ENCODE measurements around the gene PNPLA4. TPM values are rescaled to one million over a fixed set of nuclear protein-coding genes. Genes with fewer than 3 reads are reported as not detected.
A peak's percentile ranks its signal among the peaks of the same experiment; 100 is the strongest.

PNPLA4 gene
- total RNA-seq, 5 donors from 2014 or later (not counting 1 experiment from before 2014, with no cell fraction given): 5.1 to 7.0 (median 6.2) TPM

DNA sequence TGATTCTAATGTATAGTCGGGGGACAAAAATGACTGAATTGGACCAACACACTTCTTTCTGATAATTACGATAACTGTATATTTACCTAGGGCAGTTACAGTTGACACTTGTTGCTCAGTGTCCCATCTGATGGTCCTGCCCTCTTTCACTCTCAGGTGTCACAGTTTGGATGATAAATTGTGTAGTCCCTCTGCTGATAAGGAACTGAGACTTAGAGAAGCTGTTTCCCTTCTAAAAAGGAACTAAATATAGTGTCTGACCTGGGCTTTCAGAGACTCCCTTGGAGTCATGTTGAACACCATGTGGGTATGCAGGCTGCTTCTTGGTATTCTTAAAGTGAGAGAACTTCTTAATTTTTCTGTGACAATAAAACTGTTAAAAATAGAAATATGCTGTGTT is 23.7 kb upstream of the PNPLA4 start:
- ChIA-PET CTCF (no interaction called here), POLR2A (no interaction called here)
- H3K27me3 Mint-ChIP-seq: peaks cover 0 to 7% of the 10 kb centered on the region in 2 donors
- no peak for DNase-seq
- no peaks in the 10 kb centered on the region for H3K4me1 ChIP-seq (ENCODE audit: control insufficient read depth in 1 of 2, extremely low read depth in 1 of 2, insufficient read depth in 2 of 2, low read length in 2 of 2)
- no peak overlapping the region for H3K27ac ChIP-seq (ENCODE audit: low read length)
- H3K9me3 ChIP-seq: no peaks in the 10 kb centered on the region
- H3K27me3 ChIP-seq (replicated peaks in 1 of 2; ENCODE audit: control insufficient read depth in 2 of 2, extremely low read depth in 1 of 2, insufficient read depth in 2 of 2, low read length in 1 of 2): peaks cover 0 to 3% of the 10 kb centered on the region in 2 experiments
- ATAC-seq (replicated peaks in 1 of 4): no peak
- WGBS (ENCODE audit: insufficient coverage): no CpG with 5 or more reads among the region's 2 CpGs
- H3K9me3 Mint-ChIP-seq: peaks cover 0 to under 1% (median 0%) of the 10 kb centered on the region in 3 donors
- H3K36me3 Mint-ChIP-seq: no peaks in the 10 kb centered on the region
- no peak overlapping the region for H3K27ac Mint-ChIP-seq
- H3K4me3 Mint-ChIP-seq: no peak overlapping the region
- no peak overlapping the region for H3K4me3 ChIP-seq (ENCODE audit: control insufficient read depth in 1 of 2, extremely low read depth in 1 of 2, low read length in 1 of 2)
- peaks cover 0 to 5% (median 0%) of the 10 kb centered on the region in 3 donors for H3K4me1 Mint-ChIP-seq
- H3K36me3 ChIP-seq (ENCODE audit: control insufficient read depth in 2 of 2, extremely low read depth in 1 of 2, insufficient read depth in 1 of 2, low read length in 1 of 2): no peaks in the 10 kb centered on the region

DNA sequence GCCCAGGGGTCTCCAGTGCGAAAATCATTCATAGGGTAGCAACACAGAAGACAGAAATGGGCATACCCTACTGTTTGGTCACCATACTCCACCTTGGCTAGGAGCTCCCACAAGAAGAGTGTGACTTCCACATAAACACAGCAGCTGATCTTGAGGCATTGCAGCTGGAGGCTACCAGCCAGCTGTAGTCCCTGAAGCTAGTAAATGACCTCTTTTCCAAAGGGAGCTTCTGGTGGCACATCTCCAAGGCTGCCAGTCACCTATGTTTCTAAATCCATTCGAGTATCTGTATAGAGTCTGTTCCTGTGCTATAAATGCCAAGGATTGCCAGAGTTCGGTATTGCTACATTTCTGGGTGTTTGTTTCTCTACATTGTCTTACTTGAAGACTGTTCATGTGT is 21.3 kb upstream of the PNPLA4 start:
- Mint-ChIP-seq H3K27me3 (peaks cover 0 to 11% of the 10 kb centered on the region in 2 donors), H3K27ac (no peak overlapping the region), H3K9me3 (no peaks in the 10 kb centered on the region), H3K4me3 (no peak overlapping the region), H3K36me3 (no peaks in the 10 kb centered on the region), H3K4me1 (peaks cover 0 to 5% (median 0%) of the 10 kb centered on the region in 3 donors)
- no peak overlapping the region for H3K4me3 ChIP-seq (ENCODE audit: control insufficient read depth in 1 of 2, extremely low read depth in 1 of 2, low read length in 1 of 2)
- H3K4me1 ChIP-seq (ENCODE audit: control insufficient read depth in 1 of 2, extremely low read depth in 1 of 2, insufficient read depth in 2 of 2, low read length in 2 of 2): no peaks in the 10 kb centered on the region
- 75% methylated on average over 1 of the region's 3 CpGs for WGBS (ENCODE audit: insufficient coverage)
- H3K9me3 ChIP-seq: no peaks in the 10 kb centered on the region
- H3K36me3 ChIP-seq (ENCODE audit: control insufficient read depth in 2 of 2, extremely low read depth in 1 of 2, insufficient read depth in 1 of 2, low read length in 1 of 2): no peaks in the 10 kb centered on the region
- ChIA-PET POLR2A (no interaction called here), CTCF (no interaction called here)
- no peak for DNase-seq
- H3K27me3 ChIP-seq (replicated peaks in 1 of 2; ENCODE audit: control insufficient read depth in 2 of 2, extremely low read depth in 1 of 2, insufficient read depth in 2 of 2, low read length in 1 of 2): peaks cover 0 to 3% of the 10 kb centered on the region in 2 experiments
- H3K27ac ChIP-seq (ENCODE audit: low read length): no peak overlapping the region
- ATAC-seq (replicated peaks in 1 of 4): no peak

DNA sequence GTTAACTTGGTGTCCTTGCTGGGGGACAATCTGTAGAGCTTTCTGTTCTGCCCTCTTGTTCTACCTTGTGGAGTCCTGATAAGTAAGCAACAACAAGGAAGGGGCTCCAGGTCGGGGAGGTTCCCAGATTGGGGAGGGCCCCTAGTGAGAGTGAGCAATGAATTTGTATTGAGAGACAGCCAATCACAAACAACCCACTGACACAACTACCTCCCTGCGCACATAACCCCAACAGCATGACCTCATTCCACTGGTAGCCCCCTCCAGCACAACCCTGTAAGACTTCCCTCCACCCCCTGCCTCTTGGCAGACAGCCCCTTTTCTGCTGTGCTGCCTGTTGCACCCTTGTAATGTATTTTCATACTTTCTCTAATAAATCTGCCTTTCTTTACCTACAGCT is 19.7 kb upstream of the PNPLA4 start:
- DNase-seq (no peak), ATAC-seq (replicated peaks in 1 of 4) (no peak)
- POLR2A ChIA-PET: no interaction called here
- Mint-ChIP-seq H3K9me3 (no peaks in the 10 kb centered on the region), H3K4me1 (peaks cover 0 to 5% (median 0%) of the 10 kb centered on the region in 3 donors), H3K27me3 (peaks cover 0 to 11% of the 10 kb centered on the region in 2 donors), H3K36me3 (no peaks in the 10 kb centered on the region), H3K4me3 (no peak overlapping the region), H3K27ac (no peak overlapping the region)
- 80% methylated on average over 1 of the region's 2 CpGs for WGBS (ENCODE audit: insufficient coverage)
- H3K27me3 ChIP-seq (replicated peaks in 1 of 2; ENCODE audit: control insufficient read depth in 2 of 2, extremely low read depth in 1 of 2, insufficient read depth in 2 of 2, low read length in 1 of 2): peaks cover 0 to 3% of the 10 kb centered on the region in 2 experiments
- H3K4me3 ChIP-seq (ENCODE audit: control insufficient read depth in 1 of 2, extremely low read depth in 1 of 2, low read length in 1 of 2): no peak overlapping the region
- H3K4me1 ChIP-seq (ENCODE audit: control insufficient read depth in 1 of 2, extremely low read depth in 1 of 2, insufficient read depth in 2 of 2, low read length in 2 of 2): no peaks in the 10 kb centered on the region
- H3K9me3 ChIP-seq: no peaks in the 10 kb centered on the region
- H3K36me3 ChIP-seq (ENCODE audit: control insufficient read depth in 2 of 2, extremely low read depth in 1 of 2, insufficient read depth in 1 of 2, low read length in 1 of 2): no peaks in the 10 kb centered on the region
- no peak overlapping the region for H3K27ac ChIP-seq (ENCODE audit: low read length)
- CTCF ChIA-PET: no interaction called here

DNA sequence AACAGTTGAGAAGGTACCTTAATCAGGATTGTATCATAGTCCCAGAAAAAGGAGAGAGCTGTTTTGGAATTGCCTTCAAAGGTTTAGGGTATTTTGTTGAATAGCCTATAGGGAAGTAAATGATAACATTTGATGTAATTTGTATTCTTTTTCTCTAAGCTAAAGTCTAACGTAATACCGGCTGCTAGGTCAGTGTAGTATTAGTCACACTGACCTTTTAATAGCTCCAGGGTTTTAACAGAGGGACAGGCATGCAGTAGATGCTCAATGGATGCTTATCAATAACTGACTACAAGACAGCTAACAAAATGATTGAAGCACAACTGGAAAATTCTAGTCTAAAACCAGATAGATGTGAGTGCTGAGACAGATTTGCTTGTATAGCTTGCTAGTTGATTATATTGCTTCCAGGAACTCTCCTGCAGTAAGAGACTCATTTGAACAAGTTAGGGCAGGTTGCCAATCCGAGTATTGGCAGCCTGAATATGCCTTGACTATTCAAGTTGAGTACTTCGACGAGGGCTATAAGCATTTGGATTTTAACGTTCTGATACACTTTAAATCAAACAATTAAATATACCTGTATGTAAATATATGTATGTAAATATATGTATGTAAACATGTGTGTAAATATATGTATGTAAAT is 16.5 kb upstream of the PNPLA4 start:
- H3K9me3 Mint-ChIP-seq: no peaks in the 10 kb centered on the region
- ChIA-PET POLR2A (no interaction called here), CTCF (no interaction called here)
- H3K4me1 ChIP-seq (ENCODE audit: control insufficient read depth in 1 of 2, extremely low read depth in 1 of 2, insufficient read depth in 2 of 2, low read length in 2 of 2): no peaks in the 10 kb centered on the region
- WGBS (ENCODE audit: insufficient coverage): no CpG with 5 or more reads among the region's 6 CpGs
- no peak overlapping the region for H3K4me3 ChIP-seq (ENCODE audit: control insufficient read depth in 1 of 2, extremely low read depth in 1 of 2, low read length in 1 of 2)
- DNase-seq: no peak
- no peak overlapping the region for H3K27ac ChIP-seq (ENCODE audit: low read length)
- no peaks in the 10 kb centered on the region for H3K36me3 ChIP-seq (ENCODE audit: control insufficient read depth in 2 of 2, extremely low read depth in 1 of 2, insufficient read depth in 1 of 2, low read length in 1 of 2)
- H3K27me3 Mint-ChIP-seq: peaks cover 0 to 8% of the 10 kb centered on the region in 2 donors
- peaks cover 0 to 3% of the 10 kb centered on the region in 2 experiments for H3K27me3 ChIP-seq (replicated peaks in 1 of 2; ENCODE audit: control insufficient read depth in 2 of 2, extremely low read depth in 1 of 2, insufficient read depth in 2 of 2, low read length in 1 of 2)
- H3K9me3 ChIP-seq: no peaks in the 10 kb centered on the region
- H3K4me1 Mint-ChIP-seq: peaks cover 2 to 5% (median 3%) of the 10 kb centered on the region in 3 donors
- no peak for ATAC-seq (replicated peaks in 1 of 4)
- H3K4me3 Mint-ChIP-seq: no peak overlapping the region
- H3K27ac Mint-ChIP-seq: no peak overlapping the region
- H3K36me3 Mint-ChIP-seq: no peaks in the 10 kb centered on the region

DNA sequence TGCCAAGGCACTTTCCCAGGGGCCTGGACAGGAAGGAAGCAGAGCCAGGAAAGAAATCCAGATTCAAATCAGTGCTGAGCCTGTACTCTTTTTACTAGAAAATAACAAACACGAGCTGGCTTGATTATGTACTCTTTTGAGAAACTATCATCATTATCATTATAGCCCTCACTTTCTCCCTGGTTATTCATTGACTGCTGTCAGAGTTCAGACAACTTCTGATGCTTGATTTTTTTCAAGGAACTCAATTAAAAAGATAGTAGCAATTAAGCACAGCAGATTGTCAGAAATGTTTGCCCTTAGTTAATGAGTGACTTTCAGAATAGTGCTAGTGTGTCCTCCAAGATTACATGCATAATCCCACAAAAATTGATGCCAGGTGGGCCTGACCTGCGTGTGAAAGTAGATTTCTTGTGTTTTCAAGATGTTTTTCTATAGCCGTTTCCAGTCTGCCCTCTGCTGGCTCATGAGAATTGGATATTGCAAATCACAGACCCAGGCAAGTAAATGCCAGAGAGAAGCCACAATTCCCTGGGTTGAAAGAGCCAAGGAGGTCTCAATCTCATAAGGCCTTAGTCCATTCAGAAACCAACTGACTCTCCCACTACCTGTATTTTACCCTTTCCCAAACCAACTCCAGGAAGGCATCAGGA is 14.3 kb upstream of the PNPLA4 start:
- no peaks in the 10 kb centered on the region for H3K27me3 ChIP-seq (replicated peaks in 1 of 2; ENCODE audit: control insufficient read depth in 2 of 2, extremely low read depth in 1 of 2, insufficient read depth in 2 of 2, low read length in 1 of 2)
- no CpG with 5 or more reads among the region's 3 CpGs for WGBS (ENCODE audit: insufficient coverage)
- POLR2A ChIA-PET: interaction anchor here in 1 of 2 donors (0.6 kb wide), 1 partner anchor 38 kb away, joined by 3 read pairs; no protein-coding TSS in a partner anchor
- Mint-ChIP-seq H3K4me1 (peaks cover 2 to 3% (median 2%) of the 10 kb centered on the region in 3 donors), H3K9me3 (no peaks in the 10 kb centered on the region), H3K4me3 (no peak overlapping the region), H3K27me3 (peaks cover 0 to 8% of the 10 kb centered on the region in 2 donors), H3K27ac (no peak overlapping the region), H3K36me3 (no peaks in the 10 kb centered on the region)
- H3K27ac ChIP-seq (ENCODE audit: low read length): no peak overlapping the region
- H3K36me3 ChIP-seq (ENCODE audit: control insufficient read depth in 2 of 2, extremely low read depth in 1 of 2, insufficient read depth in 1 of 2, low read length in 1 of 2): no peaks in the 10 kb centered on the region
- no peaks in the 10 kb centered on the region for H3K9me3 ChIP-seq
- ATAC-seq (replicated peaks in 1 of 4): no peak
- H3K4me3 ChIP-seq (ENCODE audit: control insufficient read depth in 1 of 2, extremely low read depth in 1 of 2, low read length in 1 of 2): no peak overlapping the region
- CTCF ChIA-PET: no interaction called here
- DNase-seq: peak in 1 of 35 experiments; percentile 4
- no peaks in the 10 kb centered on the region for H3K4me1 ChIP-seq (ENCODE audit: control insufficient read depth in 1 of 2, extremely low read depth in 1 of 2, insufficient read depth in 2 of 2, low read length in 2 of 2)

DNA sequence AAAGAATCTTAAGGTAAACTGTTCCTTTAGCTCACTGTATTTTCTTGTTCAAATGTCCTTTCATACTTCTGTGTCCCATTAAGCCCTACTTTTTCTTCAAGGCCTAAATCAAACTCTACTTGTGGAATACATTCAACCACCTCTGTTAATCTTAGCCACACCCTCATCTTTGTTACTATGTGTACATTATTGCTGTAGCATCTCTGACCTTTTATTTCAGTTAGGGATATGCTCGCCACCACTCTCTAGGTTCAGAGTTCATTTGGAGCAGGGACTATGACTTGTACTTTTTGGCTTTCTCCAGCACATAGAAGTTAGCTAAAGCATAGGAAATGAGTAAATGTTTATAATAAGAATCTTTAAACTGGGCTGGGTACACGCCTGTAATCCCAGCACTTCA is 6.8 kb upstream of the PNPLA4 start:
- no peak overlapping the region for H3K4me3 Mint-ChIP-seq
- no peaks in the 10 kb centered on the region for H3K27me3 ChIP-seq (replicated peaks in 1 of 2; ENCODE audit: control insufficient read depth in 2 of 2, extremely low read depth in 1 of 2, insufficient read depth in 2 of 2, low read length in 1 of 2)
- H3K36me3 ChIP-seq (ENCODE audit: control insufficient read depth in 2 of 2, extremely low read depth in 1 of 2, insufficient read depth in 1 of 2, low read length in 1 of 2): no peaks in the 10 kb centered on the region
- no peak for ATAC-seq (replicated peaks in 1 of 4)
- WGBS (ENCODE audit: insufficient coverage): no CpG with 5 or more reads among the region's 2 CpGs
- H3K4me3 ChIP-seq (ENCODE audit: control insufficient read depth in 1 of 2, extremely low read depth in 1 of 2, low read length in 1 of 2): no peak overlapping the region
- POLR2A ChIA-PET: no interaction called here
- H3K27ac ChIP-seq (ENCODE audit: low read length): no peak overlapping the region
- no peaks in the 10 kb centered on the region for H3K27me3 Mint-ChIP-seq
- no peak overlapping the region for H3K27ac Mint-ChIP-seq
- CTCF ChIA-PET: no interaction called here
- H3K36me3 Mint-ChIP-seq: peaks cover 5% of the 10 kb centered on the region
- H3K9me3 Mint-ChIP-seq: no peaks in the 10 kb centered on the region
- no peaks in the 10 kb centered on the region for H3K9me3 ChIP-seq
- H3K4me1 ChIP-seq (ENCODE audit: control insufficient read depth in 1 of 2, extremely low read depth in 1 of 2, insufficient read depth in 2 of 2, low read length in 2 of 2): no peaks in the 10 kb centered on the region
- peaks cover 2 to 5% (median 3%) of the 10 kb centered on the region in 3 donors for H3K4me1 Mint-ChIP-seq
- no peak for DNase-seq

Data from T-cell (primary cell).